Transverse colon (tissue), 4 donors: ENCODE measurements around the gene UEVLD. TPM values are rescaled to one million over a fixed set of nuclear protein-coding genes. Genes with fewer than 3 reads are reported as not detected.

Experiments used
- DNase-seq: peaks from one replicate; pipeline ENCODE4 v3.0.0-alpha.2; 2019
- H3K27ac ChIP-seq, 4 donors: fragments of 200-600 bp; sonication (generic); 2 replicates each; pipeline ENCODE4 v1.5.1; 2016 to 2018; ENCODE audit warnings: inconsistent platforms in 4 of 4
- H3K27me3 ChIP-seq: fragments of 200-600 bp; sonication (generic); 2 replicates; pipeline ENCODE4 v1.5.1; 2017; ENCODE audit warnings: inconsistent platforms
- H3K36me3 ChIP-seq, 4 donors: fragments of 200-600 bp; sonication (generic); 2 replicates each; pipeline ENCODE4 v1.5.1; 2017 to 2019; ENCODE audit warnings: inconsistent platforms in 4 of 4
- H3K4me1 ChIP-seq, 4 donors: fragments of 200-600 bp; sonication (generic); 2 replicates each; pipeline ENCODE4 v1.5.1; 2017 to 2020; ENCODE audit warnings: inconsistent platforms in 4 of 4
- H3K4me3 ChIP-seq, 4 donors: fragments of 200-600 bp; sonication (generic); 1 replicate in 1 of 4; 2 replicates in 3 of 4; pipeline versions ENCODE4 v1.5.1 to v1.6.1; 2017 to 2019; ENCODE audit warnings: inconsistent platforms in 4 of 4
- H3K9me3 ChIP-seq, 2 donors: fragments of 200-600 bp; sonication (generic); 2 replicates each; pipeline ENCODE4 v1.5.1; 2017 to 2019; ENCODE audit warnings: inconsistent platforms in 2 of 2
- CTCF ChIP-seq, 5 experiments: fragments of 200-600 bp in 3 of 5; fragments of 450-650 bp in 2 of 5; sonication (generic) in 3 of 5; IDR thresholded peaks; 1 replicate in 2 of 5; 2 replicates in 3 of 5; pipeline ENCODE4 v1.5.1; 2016 to 2017; ENCODE audit warnings: antibody characterized with exemption in 5 of 5, inconsistent platforms in 3 of 5, mild to moderate bottlenecking in 2 of 5, moderate library complexity in 1 of 5
- EP300 ChIP-seq: sonication (generic); formaldehyde crosslinking; IDR thresholded peaks from one replicate; pipeline ENCODE4 v1.6.1; 2017; ENCODE audit warnings: antibody characterized with exemption, low read depth
- POLR2A ChIP-seq: fragments of 450-650 bp; IDR thresholded peaks from one replicate; pipeline ENCODE4 v1.6.1; 2016; ENCODE audit warnings: antibody characterized with exemption, mild to moderate bottlenecking, moderate library complexity
- POLR2AphosphoS5 ChIP-seq, 3 donors: sonication (generic); formaldehyde crosslinking; IDR thresholded peaks; one replicate each; pipeline ENCODE4 v1.6.1; 2016; ENCODE audit warnings: antibody characterized with exemption in 3 of 3
- WGBS, 2 donors: methylation state at CpG; one replicate each; pipeline ENCODE4 v1.1.5; 2018; ENCODE audit warnings: low coverage in 1 of 2; 5-methylcytosine and 5-hydroxymethylcytosine counted together
- in situ Hi-C, 4 donors: fragments of 200-750 bp; cut with MboI; loops; one replicate each; pipeline versions ENCODE4 v1.15.0 to v1.15.1; 2017; ENCODE audit warnings: low sequenced_read_pairs in 3 of 4, low pct_ligation_motif_present in 1 of 4, low pct_unique_long_range_greater_than_20kb in 1 of 4
- intact Hi-C: fragments of 100-400 bp; cut with DNase I; formaldehyde crosslinking; loops from one replicate; pipeline ENCODE4 v1.15.1; 2023; ENCODE audit warnings: low total_unique reads
- total RNA-seq, 4 donors: library from RNA; depleted of rRNA; stranded (reverse); fragments of >200 nt; gene quantifications; one replicate each; pipeline ENCODE4 v1.1.0, GENCODE V29; 2016

Gene UEVLD
- total RNA-seq, 4 donors from 2014 or later = 11.2 to 40.3 (median 25.3) TPM

DNA sequence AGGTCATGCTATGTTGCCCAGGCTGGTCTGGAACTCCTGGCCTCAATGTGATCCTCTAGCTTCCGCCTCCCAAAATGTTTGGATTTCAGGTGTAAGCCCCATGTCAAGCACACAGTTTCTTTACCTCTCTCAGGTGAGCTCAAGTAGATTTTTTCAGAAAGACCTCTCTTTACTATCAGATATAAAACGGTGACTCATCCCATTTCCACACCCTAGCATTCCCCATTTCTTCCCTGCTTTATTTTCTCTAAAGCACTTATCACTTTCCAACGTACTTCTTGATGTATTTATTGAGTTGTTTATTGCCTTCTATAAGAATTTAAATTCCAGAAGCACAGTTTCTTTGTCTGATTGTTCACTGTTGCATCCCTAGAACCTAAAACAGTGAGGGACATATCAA, 65.5 kb downstream of the UEVLD start:
- no peak for TF ChIP-seq CTCF (IDR thresholded peaks at IDR 0.05)
- no peak for TF ChIP-seq EP300
- TF ChIP-seq POLR2A = no peak
- no peak for TF ChIP-seq POLR2AphosphoS5 (IDR thresholded peaks at IDR 0.05)
- Histone ChIP-seq H3K27ac (no peak overlapping the region), H3K4me1 (peaks cover 8 to 43% (median 15%) of the 10 kb centered on the region in 4 donors), H3K27me3 (no peaks in the 10 kb centered on the region), H3K36me3 (no peaks in the 10 kb centered on the region), H3K9me3 (no peaks in the 10 kb centered on the region), H3K4me3 (no peak overlapping the region)
- intact Hi-C loops = loop anchor here (10.0 kb wide), 1 partner anchor 208 kb away; no protein-coding TSS in a partner anchor
- DNase-seq = no peak
- in situ Hi-C loops = loop anchor here in 3 of 4 donors (10.0 to 25.0 kb wide), 3 partner anchors 128 to 198 kb away; partner anchors contain the start of genes GTF2H1 (in 2 of the 3), HPS5 (in 2 of the 3) and LDHA (in 2 of the 3)
- WGBS, 2 donors = 70 to 73% methylated on average over 3 of the region's 3 CpGs

- in situ Hi-C loops = loop anchor here in 3 of 4 donors (10.0 to 25.0 kb wide), 3 partner anchors 128 to 198 kb away; partner anchors contain the start of genes GTF2H1 (in 2 of the 3), HPS5 (in 2 of the 3) and LDHA (in 2 of the 3)
- TF ChIP-seq CTCF (IDR thresholded peaks at IDR 0.05) = no peak
- TF ChIP-seq EP300 = no peak
- no peak for TF ChIP-seq POLR2AphosphoS5 (IDR thresholded peaks at IDR 0.05)
- no peak for TF ChIP-seq POLR2A
- Histone ChIP-seq H3K9me3 (no peaks in the 10 kb centered on the region), H3K27me3 (no peaks in the 10 kb centered on the region), H3K4me3 (no peak overlapping the region), H3K36me3 (no peaks in the 10 kb centered on the region), H3K4me1 (peaks cover 2 to 37% (median 10%) of the 10 kb centered on the region in 4 donors), H3K27ac (no peak overlapping the region)
- intact Hi-C loops = loop anchor here (10.0 kb wide), 1 partner anchor 208 kb away; no protein-coding TSS in a partner anchor
- DNase-seq = no peak
- WGBS, 2 donors = 71 to 90% methylated on average over 2 to 4 of the region's 4 CpGs
Measured at GRCh38 chr11:18522388-18522787, 66.1 kb downstream of the UEVLD start.

DNA sequence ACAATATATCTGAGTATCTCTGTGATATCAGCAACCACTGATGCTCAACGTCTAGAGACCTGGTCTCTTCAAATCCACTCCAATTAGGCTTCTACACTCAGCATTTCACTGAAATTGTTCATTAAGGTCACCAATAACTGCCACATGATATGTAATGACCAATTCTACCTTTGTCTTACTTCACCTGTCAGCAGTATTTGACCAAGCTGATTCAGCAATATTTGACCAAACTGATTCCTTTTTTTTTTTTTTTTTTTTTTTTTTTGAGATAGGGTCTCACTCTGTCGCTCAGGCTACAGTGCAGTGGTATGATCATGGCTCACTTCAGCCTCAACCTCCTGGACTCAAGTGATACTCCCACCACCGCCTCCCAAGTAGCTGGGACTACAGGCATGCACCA, 67.4 kb downstream of the UEVLD start:
- no peak overlapping the region for H3K4me3 ChIP-seq
- no peak for TF ChIP-seq POLR2A
- no peak for TF ChIP-seq CTCF (IDR thresholded peaks at IDR 0.05)
- no peak for TF ChIP-seq EP300
- TF ChIP-seq POLR2AphosphoS5 (IDR thresholded peaks at IDR 0.05) = no peak
- intact Hi-C loops (loop anchor here (10.0 kb wide), 1 partner anchor 206 kb away; no protein-coding TSS in a partner anchor), in situ Hi-C loops (loop anchor here in 3 of 4 donors (10.0 to 25.0 kb wide), 3 partner anchors 126 to 196 kb away; partner anchors contain the start of genes GTF2H1 (in 2 of the 3), HPS5 (in 2 of the 3) and LDHA (in 2 of the 3))
- no peak overlapping the region for H3K27ac ChIP-seq
- DNase-seq = no peak
- no peaks in the 10 kb centered on the region for H3K27me3 ChIP-seq
- H3K36me3 ChIP-seq = no peaks in the 10 kb centered on the region
- peaks cover 0 to 36% (median 9%) of the 10 kb centered on the region in 4 donors for H3K4me1 ChIP-seq
- 89 to 97% methylated on average over 2 to 3 of the region's 3 CpGs for WGBS, 2 donors
- no peaks in the 10 kb centered on the region for H3K9me3 ChIP-seq

- no peaks in the 10 kb centered on the region for H3K27me3 ChIP-seq
- no peak for DNase-seq
- H3K4me3 ChIP-seq = no peak overlapping the region
- no peaks in the 10 kb centered on the region for H3K9me3 ChIP-seq
- in situ Hi-C loops = loop anchor here in 1 of 4 donors (25.0 kb wide), 1 partner anchor 165 kb away; no protein-coding TSS in a partner anchor
- intact Hi-C loops = no loop called here
- H3K36me3 ChIP-seq = peaks cover 0 to 72% (median 26%) of the 10 kb centered on the region in 4 donors
- TF ChIP-seq POLR2A = no peak
- no peak for TF ChIP-seq CTCF (IDR thresholded peaks at IDR 0.05)
- TF ChIP-seq EP300 = no peak
- TF ChIP-seq POLR2AphosphoS5 (IDR thresholded peaks at IDR 0.05) = no peak
- H3K27ac ChIP-seq = no peak overlapping the region
- no peaks in the 10 kb centered on the region for H3K4me1 ChIP-seq
Measured at GRCh38 chr11:18502352-18502751, 86.2 kb downstream of the UEVLD start.
